Measurements from ENCODE around the gene LRP1. TPM values are rescaled to one million over a fixed set of nuclear protein-coding genes. Genes with fewer than 3 reads are reported as not detected.
A peak's percentile ranks its signal among the peaks of the same experiment; 100 is the strongest.

Gene LRP1
- total RNA-seq, 1 experiment from 2014 or later: 28.4 TPM

DNA sequence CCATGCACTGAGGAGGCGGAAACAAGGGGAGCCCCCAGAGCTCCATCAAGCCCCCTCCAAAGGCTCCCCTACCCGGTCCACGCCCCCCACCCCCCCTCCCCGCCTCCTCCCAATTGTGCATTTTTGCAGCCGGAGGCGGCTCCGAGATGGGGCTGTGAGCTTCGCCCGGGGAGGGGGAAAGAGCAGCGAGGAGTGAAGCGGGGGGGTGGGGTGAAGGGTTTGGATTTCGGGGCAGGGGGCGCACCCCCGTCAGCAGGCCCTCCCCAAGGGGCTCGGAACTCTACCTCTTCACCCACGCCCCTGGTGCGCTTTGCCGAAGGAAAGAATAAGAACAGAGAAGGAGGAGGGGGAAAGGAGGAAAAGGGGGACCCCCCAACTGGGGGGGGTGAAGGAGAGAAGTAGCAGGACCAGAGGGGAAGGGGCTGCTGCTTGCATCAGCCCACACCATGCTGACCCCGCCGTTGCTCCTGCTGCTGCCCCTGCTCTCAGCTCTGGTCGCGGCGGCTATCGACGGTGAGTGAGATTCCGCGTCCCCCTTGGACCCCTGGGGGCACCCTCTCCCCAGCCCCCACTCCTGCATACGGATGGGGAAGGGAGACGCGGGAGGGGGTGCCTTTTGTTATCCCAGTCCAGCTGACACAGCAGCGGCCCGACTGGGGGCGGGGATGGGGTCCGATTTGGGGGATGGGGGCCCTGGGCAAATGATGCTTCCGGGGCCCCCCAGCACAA is 400 bp downstream of the LRP1 start:
- in situ Hi-C loops (cut with HindIII; ENCODE audit: low pct_unique_long_range_greater_than_20kb, low sequenced_read_pairs): no loop called here
- DNase-seq (ENCODE audit: low read depth): no peak

DNA sequence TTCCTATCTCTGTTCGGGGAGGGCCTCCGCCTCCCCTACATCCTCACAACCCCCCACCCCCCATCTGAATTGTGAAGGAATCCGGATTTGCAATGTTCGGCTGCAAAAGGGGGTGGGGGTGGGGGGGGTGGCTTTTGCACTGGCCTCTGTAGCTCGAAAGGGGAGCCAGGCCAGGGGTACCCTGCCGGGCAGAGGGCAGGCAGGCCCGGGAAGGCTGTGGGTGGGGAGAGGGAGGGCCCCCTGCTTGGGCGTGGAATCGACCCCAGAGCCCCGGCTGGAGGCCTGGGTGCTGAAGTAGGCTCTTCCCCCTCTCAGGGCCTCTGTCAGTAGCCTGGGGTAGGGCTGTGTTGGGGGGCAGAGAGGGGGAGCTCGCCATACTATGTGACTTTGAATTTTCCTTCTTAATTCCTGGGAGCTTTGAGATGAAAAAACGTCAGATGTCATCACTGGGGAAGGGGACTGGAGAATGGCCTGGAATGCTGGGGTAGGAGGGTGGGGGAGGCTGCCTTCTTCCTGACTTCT is 1.1 kb downstream of the LRP1 start:
- in situ Hi-C loops (cut with HindIII; ENCODE audit: low pct_unique_long_range_greater_than_20kb, low sequenced_read_pairs): no loop called here
- no peak for DNase-seq (ENCODE audit: low read depth)

DNA sequence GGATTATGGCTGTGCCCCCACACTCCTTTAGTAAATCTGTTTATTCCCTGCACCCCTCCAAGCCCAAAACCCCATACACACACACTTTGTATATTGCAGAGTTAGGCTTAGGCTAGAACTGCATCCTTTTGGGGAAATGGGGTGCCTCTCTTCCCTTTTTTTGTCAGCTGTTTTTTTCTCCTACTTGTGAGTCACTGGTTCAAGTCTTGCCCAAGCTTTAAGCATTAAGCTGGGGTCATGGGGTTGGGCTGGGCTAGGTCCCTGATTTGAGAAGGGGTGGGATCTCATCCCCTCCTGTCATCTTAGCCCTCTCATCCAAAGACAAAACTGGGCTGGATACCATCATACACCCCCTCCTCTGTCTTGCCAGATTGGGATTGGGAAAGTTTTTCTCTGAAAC is 1.6 kb downstream of the LRP1 start:
- in situ Hi-C loops (cut with HindIII; ENCODE audit: low pct_unique_long_range_greater_than_20kb, low sequenced_read_pairs): no loop called here
- no peak for DNase-seq (ENCODE audit: low read depth)

DNA sequence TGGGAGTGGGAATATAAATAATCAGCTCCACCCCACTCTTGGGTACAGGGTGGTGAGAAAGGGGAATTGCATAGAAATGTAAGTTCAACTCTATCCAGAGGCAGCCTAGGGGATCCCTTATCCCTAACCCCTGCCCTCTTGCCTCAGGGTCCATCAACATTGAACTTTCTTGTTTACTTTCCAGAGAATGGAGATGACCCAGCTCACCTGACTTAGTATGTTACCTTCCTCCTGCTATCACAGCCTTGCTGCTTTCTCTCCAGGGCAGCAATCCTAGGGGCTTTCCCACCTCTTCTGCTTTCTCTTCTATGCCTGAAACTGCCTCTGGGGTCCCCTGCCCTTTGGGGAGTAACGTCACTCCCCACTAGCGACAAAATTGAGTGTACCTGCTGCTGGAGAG is 2.7 kb downstream of the LRP1 start:
- in situ Hi-C loops (cut with HindIII; ENCODE audit: low pct_unique_long_range_greater_than_20kb, low sequenced_read_pairs): no loop called here

DNA sequence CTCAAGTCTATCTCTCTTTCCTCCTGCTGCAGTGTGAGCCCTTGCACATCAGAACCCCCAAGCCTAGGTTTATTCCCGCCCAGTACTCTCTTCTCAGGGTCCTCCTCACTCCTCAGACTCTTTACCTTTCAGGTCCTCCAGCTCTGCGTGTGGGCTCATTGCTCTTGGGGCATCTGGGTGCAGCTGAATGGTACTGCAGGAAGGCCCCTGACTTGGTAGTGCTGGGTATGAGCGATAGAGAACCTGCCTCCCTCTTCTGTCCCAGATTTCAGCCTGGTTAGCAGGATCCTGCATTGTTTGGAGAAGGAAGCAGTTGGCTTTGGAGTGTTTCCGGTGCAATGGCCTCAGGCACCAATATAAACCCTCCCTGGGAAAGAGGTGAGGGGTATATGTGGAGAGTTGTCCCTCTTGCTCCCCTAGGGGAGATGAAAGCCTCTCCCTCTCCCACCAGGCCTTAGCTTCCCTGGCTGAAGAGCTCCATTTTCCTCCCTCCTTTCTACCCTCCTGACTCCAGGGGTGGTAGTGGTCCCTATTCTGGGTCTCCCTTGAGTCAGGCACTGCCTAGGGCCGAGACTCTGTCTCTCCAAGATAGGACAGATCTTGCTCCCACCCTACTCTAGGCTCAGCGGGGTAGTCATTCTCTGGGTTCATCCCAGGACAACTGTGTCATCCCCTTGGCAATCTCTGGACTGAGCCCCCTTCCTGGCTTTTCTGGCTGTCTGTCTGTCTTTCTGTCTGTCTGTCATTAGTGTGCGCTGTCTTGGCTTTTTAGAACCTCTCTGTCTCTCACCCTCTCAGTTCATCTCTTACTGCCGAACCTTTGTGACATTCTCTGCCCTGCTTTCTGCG is 3.8 kb downstream of the LRP1 start:
- in situ Hi-C loops (cut with HindIII; ENCODE audit: low pct_unique_long_range_greater_than_20kb, low sequenced_read_pairs): no loop called here

More for the DNA sequence above, 2.7 kb downstream of the LRP1 start:
- DNase-seq (ENCODE audit: low read depth): no peak

DNA sequence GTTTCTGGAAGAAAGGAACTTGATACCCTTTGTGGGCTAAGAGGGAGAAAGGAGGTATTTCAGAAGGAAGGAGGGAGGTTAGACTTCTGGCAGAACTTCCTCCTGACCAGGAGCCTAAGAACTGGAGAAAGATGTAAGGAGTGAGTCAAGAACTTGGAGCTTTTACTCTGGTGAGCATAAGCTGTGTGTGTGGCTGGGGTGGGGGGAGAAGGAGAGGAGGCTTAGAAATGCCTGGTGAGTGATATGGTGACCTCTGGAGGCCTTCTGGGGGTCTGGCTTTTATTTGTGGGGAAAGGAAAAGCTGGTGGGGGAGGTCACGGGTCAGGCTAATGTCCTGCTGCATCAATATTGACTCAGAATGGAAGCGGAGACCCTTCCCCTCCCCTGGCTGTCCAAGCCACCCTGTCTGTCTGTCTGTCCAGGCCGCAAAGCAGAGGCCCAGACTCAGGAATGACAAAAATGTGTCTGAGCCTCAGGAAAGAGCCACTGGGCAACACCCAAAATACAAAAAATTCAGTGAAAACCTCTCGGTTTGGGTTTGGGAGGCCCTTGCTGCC is 4.8 kb downstream of the LRP1 start:
- DNase-seq (ENCODE audit: low read depth): no peak
- in situ Hi-C loops (cut with HindIII; ENCODE audit: low pct_unique_long_range_greater_than_20kb, low sequenced_read_pairs): no loop called here

More for the DNA sequence above, 3.8 kb downstream of the LRP1 start:
- DNase-seq (ENCODE audit: low read depth): no peak

DNA sequence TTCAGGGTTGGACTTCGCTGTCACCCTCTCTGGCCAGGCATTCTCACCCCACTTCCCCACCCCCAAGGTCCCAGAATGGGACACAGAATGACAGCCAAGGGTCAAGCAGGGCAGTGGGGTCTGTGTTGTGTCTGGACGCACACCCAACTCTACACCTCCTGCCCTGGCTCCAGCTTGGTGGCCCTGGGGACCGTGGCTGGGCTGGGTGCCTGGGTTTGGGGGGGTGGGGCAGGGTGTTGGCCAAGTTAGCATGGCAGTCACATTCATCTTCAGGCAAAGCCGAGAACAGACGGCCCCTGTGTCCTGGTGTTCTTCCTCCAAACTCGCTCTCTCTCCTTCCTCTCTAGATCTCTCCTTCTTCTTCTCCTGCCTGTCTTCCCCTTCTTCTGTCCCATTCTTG is 5.6 kb downstream of the LRP1 start:
- in situ Hi-C loops (cut with HindIII; ENCODE audit: low pct_unique_long_range_greater_than_20kb, low sequenced_read_pairs): no loop called here

DNA sequence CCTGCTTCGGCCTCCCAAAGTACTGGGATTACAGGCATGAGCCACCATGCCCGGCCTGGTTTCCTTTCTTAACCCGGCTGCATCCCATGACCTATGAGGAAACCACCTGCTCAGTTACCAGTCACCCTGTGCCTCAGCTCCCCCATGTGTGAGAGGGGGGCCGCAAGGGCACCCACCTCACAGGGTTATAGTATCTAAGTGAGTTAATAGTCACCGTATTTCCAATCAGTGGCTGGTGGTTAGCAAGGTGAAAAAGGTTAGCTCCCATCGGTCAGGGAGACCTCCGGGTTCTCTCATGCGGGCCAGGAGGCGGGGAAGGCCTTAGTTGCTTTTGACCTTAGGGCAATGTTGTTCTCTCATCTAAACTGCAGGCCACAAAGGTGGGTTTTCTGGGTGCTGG is 6.7 kb downstream of the LRP1 start:
- in situ Hi-C loops (cut with HindIII; ENCODE audit: low pct_unique_long_range_greater_than_20kb, low sequenced_read_pairs): no loop called here

More for the DNA sequence above, 5.6 kb downstream of the LRP1 start:
- DNase-seq (ENCODE audit: low read depth): no peak

DNA sequence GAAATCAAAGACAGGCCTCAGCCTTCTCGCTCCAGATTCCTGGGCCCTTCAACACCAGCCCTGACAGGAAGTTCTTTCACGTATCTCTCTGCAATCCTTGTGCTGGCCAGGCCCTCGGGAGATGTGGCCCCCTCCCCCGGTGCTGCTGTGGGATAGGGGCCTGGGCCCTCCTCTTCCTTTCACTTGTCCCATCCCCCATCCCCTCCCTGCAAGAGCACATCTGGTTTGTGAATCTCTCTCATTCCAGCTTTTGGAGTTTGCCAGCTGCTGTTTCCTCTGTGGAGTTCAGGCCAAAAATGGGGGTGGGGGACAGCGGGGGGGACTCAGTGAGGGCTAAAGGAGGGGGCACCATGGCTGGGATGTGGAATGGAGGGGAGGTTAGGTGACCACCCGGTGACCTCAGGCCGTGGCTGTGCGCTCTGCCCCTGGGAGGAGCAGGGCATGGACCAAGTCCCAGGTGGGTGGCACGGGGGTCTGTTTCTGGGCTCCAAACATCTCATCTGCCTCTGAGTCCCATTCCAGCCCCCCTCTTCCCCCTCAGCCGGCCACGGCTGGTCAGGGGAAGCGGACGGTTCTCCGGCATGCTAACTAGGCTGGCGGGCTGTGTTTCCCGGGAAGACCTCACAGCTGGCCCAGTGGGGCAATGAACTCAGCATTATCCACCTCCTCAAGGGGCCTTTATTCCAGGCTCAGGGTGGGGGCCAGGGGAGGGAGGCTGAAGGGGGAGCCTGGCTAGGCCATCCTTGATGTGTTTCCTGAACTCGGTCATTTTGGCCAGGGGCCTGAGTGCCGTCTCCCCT is 7.4 kb downstream of the LRP1 start:
- DNase-seq (ENCODE audit: low read depth): no peak
- in situ Hi-C loops (cut with HindIII; ENCODE audit: low pct_unique_long_range_greater_than_20kb, low sequenced_read_pairs): no loop called here

More for the DNA sequence above, 6.7 kb downstream of the LRP1 start:
- no peak for DNase-seq (ENCODE audit: low read depth)

DNA sequence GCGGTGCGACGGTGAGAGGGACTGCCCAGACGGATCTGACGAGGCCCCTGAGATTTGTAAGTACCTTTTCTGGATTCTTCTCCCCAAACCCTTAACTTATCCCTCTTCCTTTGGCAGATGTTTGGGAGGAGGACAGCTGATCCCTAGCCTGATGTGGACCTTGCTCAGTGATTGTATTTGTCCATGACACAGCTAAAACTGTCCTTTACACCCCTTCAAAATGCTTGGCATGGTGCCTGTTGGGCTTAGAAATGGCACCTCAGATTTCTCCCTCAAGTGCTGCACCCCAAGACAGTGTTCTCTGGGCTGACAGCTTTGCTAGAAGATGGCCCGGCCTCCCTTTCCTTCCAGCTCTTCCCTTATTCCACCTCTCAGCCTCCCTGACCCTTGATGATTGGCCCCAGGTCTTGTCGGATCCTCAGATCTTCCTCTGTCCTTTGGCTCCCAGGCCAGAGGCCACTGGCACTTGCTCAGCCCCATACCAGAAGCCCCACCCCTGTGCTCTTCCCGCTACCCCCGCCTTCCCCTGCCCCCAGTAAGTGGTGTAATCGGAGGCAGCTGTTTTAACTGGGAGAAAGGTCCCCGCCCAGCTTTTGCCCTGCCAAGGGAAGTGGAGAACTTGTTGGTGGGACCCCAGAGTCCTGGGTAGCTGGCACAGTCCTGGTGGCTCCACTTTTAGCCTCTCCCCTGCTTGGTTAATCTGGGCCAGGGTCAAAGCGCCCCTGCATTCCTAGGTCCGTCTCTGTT is 10.4 kb downstream of the LRP1 start:
- no peak for DNase-seq (ENCODE audit: low read depth)
- in situ Hi-C loops (cut with HindIII; ENCODE audit: low pct_unique_long_range_greater_than_20kb, low sequenced_read_pairs): no loop called here

DNA sequence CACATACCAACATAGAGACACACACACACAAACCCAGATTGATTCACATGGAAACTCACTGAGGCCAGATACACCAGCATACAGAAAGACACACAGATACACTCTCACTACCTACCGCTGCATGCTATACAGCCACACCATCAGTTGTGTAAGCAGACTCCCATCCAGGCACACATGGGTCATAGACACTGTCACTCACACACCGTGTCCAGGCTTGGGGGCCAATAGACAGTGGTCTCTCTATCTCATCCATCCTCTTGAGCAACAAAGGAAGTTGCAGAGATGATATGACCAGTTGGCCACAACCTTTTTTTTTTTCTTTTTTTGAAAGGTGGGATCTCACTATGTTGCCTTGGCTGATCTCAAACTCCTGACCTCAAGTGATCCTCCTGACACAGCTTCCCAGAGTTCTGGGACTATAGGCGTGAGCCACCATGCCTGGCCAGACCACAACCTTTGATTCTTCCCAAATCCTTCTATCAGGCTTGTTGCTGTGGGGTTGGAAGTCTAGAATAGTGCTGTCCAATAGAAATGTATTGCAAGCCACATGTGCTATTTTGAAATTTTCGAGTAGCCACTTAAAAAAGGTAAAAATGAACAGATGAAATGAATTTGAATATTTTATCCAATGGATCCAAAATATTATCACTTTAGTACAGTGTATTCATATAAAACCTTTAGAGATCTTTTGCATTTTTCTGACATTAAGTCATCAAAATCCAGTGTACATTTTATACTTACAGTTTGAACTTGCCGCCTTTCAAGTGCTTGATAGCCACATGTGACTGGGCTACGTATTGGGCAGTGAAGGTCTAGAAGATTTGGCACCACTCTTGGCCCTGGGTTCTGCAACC is 11.7 kb downstream of the LRP1 start:
- in situ Hi-C loops (cut with HindIII; ENCODE audit: low pct_unique_long_range_greater_than_20kb, low sequenced_read_pairs): no loop called here
- no peak for DNase-seq (ENCODE audit: low read depth)

DNA sequence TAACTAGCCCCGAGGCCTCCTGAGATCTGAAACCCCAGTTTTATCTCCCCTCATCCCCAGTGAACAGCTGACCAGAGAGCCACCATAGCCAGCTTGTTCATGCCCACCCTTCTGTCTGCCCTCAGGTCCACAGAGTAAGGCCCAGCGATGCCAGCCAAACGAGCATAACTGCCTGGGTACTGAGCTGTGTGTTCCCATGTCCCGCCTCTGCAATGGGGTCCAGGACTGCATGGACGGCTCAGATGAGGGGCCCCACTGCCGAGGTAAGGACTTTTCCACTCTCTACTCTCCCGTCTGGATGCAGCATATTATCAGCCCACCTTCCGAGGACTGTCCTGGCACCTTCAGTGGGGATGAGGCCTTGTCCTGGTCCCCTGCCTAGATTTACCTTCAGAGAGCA is 13.0 kb downstream of the LRP1 start:
- in situ Hi-C loops (cut with HindIII; ENCODE audit: low pct_unique_long_range_greater_than_20kb, low sequenced_read_pairs): no loop called here
- no peak for DNase-seq (ENCODE audit: low read depth)

DNA sequence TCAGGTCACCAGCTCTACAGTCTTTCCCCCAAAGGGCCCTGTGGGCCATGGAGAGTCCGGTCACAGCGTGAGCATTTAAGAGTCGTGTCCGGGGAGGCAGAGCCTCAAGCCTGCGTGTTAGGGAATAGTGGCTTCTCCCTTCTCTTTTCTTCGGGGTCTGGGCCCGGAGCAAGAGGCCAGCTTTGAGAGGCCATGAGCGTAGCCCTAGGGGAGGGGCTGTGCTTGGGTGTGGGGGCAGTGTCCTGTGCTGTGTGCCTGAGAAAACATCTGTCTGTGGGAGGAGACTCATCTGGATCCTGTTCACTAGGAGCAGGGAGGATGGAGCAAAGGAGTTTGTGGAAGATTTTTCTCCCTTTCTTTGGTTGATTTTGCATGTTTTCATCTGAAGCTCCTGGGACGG is 13.8 kb downstream of the LRP1 start:
- DNase-seq (ENCODE audit: low read depth): no peak
- in situ Hi-C loops (cut with HindIII; ENCODE audit: low pct_unique_long_range_greater_than_20kb, low sequenced_read_pairs): no loop called here

DNA sequence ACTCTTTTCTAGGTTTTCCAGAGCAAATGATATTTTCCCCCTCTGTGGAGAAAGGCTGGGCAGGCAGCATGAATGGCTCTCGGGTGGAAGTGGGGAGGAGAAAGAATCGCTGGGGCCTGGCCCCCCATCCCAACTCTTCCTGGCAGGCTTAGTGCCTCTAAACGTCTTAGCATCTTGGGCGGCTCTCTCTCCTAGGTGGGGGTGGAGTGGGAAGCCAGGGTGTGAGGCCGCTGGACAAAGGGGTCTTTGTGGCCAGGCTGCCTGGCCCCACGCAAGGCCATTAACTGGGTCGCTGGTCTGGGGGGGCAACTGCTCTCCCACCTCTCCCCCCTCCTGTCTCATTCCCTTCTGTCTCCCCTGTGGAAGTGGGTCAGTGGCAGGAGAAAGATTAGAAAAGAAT is 14.4 kb downstream of the LRP1 start:
- in situ Hi-C loops (cut with HindIII; ENCODE audit: low pct_unique_long_range_greater_than_20kb, low sequenced_read_pairs): no loop called here
- DNase-seq (ENCODE audit: low read depth): no peak

DNA sequence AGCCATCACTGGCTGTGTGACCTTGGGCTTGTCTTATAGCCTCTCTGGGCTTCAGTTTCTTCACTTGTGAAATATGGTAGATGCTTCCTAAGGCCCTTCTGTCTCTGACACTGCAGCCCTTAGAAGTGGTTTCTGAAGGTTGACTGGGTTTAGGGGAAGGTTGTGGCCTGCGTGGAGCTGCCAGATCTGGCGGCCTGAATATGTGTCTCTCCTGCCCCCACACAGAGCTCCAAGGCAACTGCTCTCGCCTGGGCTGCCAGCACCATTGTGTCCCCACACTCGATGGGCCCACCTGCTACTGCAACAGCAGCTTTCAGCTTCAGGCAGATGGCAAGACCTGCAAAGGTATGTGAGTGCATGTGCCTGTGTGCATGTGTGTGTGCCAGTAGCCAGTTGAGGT is 15.2 kb downstream of the LRP1 start:
- DNase-seq (ENCODE audit: low read depth): no peak
- in situ Hi-C loops (cut with HindIII; ENCODE audit: low pct_unique_long_range_greater_than_20kb, low sequenced_read_pairs): no loop called here

DNA sequence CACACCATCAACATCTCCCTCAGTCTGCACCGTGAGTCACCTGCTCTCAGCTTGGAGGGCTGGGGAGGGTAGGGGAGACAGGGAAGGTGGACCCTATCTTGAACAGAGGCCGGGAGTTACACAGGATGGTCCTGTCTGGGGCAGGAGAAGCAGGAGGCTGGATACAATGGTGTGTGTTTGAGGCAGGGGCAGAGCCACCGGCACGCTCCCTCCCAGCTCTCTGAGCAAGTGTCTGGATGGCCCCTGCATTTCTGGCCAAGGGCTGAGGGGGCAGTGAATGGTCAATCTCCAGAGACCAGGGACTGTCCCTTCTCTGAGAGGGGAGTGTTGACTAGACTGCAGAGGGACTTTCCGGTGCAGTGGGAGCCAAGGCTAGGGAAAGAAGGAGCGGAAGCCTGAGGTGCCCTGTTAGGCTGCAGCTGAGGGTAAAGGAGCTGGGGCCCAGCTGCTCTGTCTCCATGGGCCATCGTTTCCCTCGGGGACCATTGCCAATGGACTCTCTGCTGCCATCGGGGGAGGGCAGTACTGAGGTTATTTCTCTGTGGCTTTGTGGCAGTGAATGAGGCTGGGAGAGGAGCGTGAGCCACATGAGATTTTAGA is 17.3 kb downstream of the LRP1 start:
- in situ Hi-C loops (cut with HindIII; ENCODE audit: low pct_unique_long_range_greater_than_20kb, low sequenced_read_pairs): no loop called here

DNA sequence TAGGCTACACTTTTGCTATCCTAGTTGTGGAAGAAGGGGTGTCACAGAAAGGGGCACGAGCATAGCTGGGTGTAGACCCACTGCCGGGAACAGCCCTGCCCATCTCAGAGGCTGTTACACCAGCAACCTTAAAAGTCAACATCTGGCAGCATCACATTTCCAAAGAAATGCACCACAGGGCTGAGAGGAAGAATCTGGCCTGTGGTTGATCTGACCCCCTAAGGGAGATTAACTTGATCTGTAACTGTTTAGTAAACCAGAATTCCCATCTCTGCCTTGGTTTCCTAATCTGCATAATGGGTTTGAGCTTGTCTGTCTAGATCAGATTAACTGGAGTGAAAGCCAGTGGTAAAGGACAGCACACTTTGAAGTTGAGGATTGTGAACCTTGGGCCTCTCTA is 17.8 kb downstream of the LRP1 start:
- DNase-seq (ENCODE audit: low read depth): no peak
- in situ Hi-C loops (cut with HindIII; ENCODE audit: low pct_unique_long_range_greater_than_20kb, low sequenced_read_pairs): no loop called here

More for the DNA sequence above, 17.3 kb downstream of the LRP1 start:
- peak; percentile 34 for DNase-seq (ENCODE audit: low read depth)
